Endothelial cell of umbilical vein (primary cell): ENCODE results near the gene C1orf167. TPM values are rescaled to one million over a fixed set of nuclear protein-coding genes. Genes with fewer than 3 reads are reported as not detected.

Experiments used
- BruUV-seq: library from RNA; stranded (reverse); fragments of 400-500 nt; replicated peaks from 2 replicates; lab custom pipeline; 2021; lab: Mats Ljungman, UMichigan
- CTCF ChIA-PET: fragments of 300-600, 350-600 bp; sonication (Branson Sonifier 250); formaldehyde crosslinking; loops from one replicate; lab custom pipeline; 2021; ENCODE audit warnings: antibody characterized with exemption, inconsistent platforms; lab: Charles Lee
- POLR2A ChIA-PET: fragments of 300-600, 350-600 bp; sonication (Branson Sonifier 250); formaldehyde crosslinking; loops from one replicate; lab custom pipeline; 2021; ENCODE audit warnings: antibody characterized with exemption, inconsistent platforms; lab: Charles Lee
- DNase-seq: peaks from one replicate; pipeline ENCODE4 v3.0.0-alpha.2; 2011; ENCODE audit warnings: low read depth, low spot score
- FAIRE-seq: peaks from 2 replicates; lab custom pipeline; 2011; peaks lifted over from hg19 to GRCh38; lab: Jason Lieb, UNC
- H2AFZ ChIP-seq: 2 replicates; pipeline ENCODE4 v1.6.0; 2012; ENCODE audit warnings: low read depth, low read length, control low read depth, inconsistent platforms
- H3K27ac ChIP-seq: 2 replicates; pipeline ENCODE4 v1.5.1; 2011; ENCODE audit warnings: low read depth, mild to moderate bottlenecking, control low read depth, low read length, moderate library complexity; ENCODE audit not compliant: insufficient read depth
- H3K27me3 ChIP-seq, 2 experiments: 2 replicates each; pipeline versions ENCODE4 v1.6.0 to v1.6.1; 2011; ENCODE audit warnings: low read length in 2 of 2, mixed read lengths in 1 of 2; ENCODE audit not compliant: control insufficient read depth in 2 of 2, insufficient read depth in 2 of 2
- H3K36me3 ChIP-seq, 2 experiments: 2 replicates in 1 of 2; 3 replicates in 1 of 2; pipeline ENCODE4 v1.5.1; 2011; ENCODE audit warnings: low read length in 2 of 2, mild to moderate bottlenecking in 1 of 2, moderate library complexity in 1 of 2; ENCODE audit not compliant: control insufficient read depth in 2 of 2, insufficient read depth in 2 of 2; ENCODE audit errors: extremely low read depth in 1 of 2
- H3K4me1 ChIP-seq: 3 replicates; pipeline ENCODE4 v1.5.1; 2011; ENCODE audit warnings: mild to moderate bottlenecking, low read length; ENCODE audit not compliant: control insufficient read depth, insufficient read depth; ENCODE audit errors: extremely low read depth
- H3K4me2 ChIP-seq: 2 replicates; pipeline ENCODE4 v1.6.1; 2011; ENCODE audit warnings: low read length, control low read depth, mixed read lengths; ENCODE audit not compliant: insufficient read depth
- H3K4me3 ChIP-seq, 3 experiments: fragments of 200-600 bp in 1 of 3; sonication (generic), shearing (Covaris generic) in 1 of 3; replicated peaks in 1 of 3; 2 replicates each; pipeline ENCODE4 v1.5.1; 2011 to 2016; ENCODE audit warnings: control low read depth in 3 of 3, low read length in 3 of 3, mild to moderate bottlenecking in 2 of 3, inconsistent platforms in 1 of 3, low read depth in 1 of 3, moderate library complexity in 1 of 3; ENCODE audit not compliant: insufficient read depth in 1 of 3
- H3K79me2 ChIP-seq: 2 replicates; pipeline ENCODE4 v1.6.0; 2012; ENCODE audit warnings: low read length, inconsistent platforms; ENCODE audit not compliant: control insufficient read depth, insufficient read depth
- H3K9ac ChIP-seq: replicated peaks from 2 replicates; pipeline ENCODE3; 2011; ENCODE audit warnings: low read length, control low read depth; ENCODE audit not compliant: insufficient read depth; ENCODE audit errors: extremely low read depth
- H3K9me1 ChIP-seq: replicated peaks from 3 replicates; pipeline ENCODE4 v1.6.0; 2011; ENCODE audit warnings: mild to moderate bottlenecking, low read length; ENCODE audit not compliant: control insufficient read depth, insufficient read depth; ENCODE audit errors: extremely low read depth
- H3K9me3 ChIP-seq: replicated peaks from 2 replicates; pipeline ENCODE4 v1.5.1; 2012; ENCODE audit warnings: low read length, inconsistent platforms; ENCODE audit not compliant: control insufficient read depth, insufficient read depth
- H4K20me1 ChIP-seq: replicated peaks from 2 replicates; pipeline ENCODE3; 2011; ENCODE audit warnings: mild to moderate bottlenecking, low read length; ENCODE audit not compliant: control insufficient read depth, insufficient read depth; ENCODE audit errors: extremely low read depth
- CTCF ChIP-seq, 2 donors: IDR thresholded peaks; 1 replicate in 1 of 2; 2 replicates in 1 of 2; pipeline ENCODE4 v1.5.1; 2011; ENCODE audit warnings: low read length in 2 of 2, mild to moderate bottlenecking in 2 of 2, moderate library complexity in 2 of 2, control low read depth in 1 of 2, inconsistent platforms in 1 of 2, low read depth in 1 of 2; ENCODE audit not compliant: insufficient read depth in 1 of 2; ENCODE audit errors: extremely low read depth in 1 of 2
- EZH2 ChIP-seq: IDR thresholded peaks from 2 replicates; pipeline ENCODE4 v1.6.1; 2012; ENCODE audit warnings: borderline replicate concordance, low read depth, mild to moderate bottlenecking, moderate library complexity, low read length, inconsistent platforms; ENCODE audit not compliant: severe bottlenecking
- FOS ChIP-seq: IDR thresholded peaks from 2 replicates; pipeline ENCODE4 v1.6.1; 2011; ENCODE audit warnings: mild to moderate bottlenecking, low read length, moderate library complexity, borderline replicate concordance; ENCODE audit not compliant: insufficient read depth
- GATA2 ChIP-seq: IDR thresholded peaks from 2 replicates; pipeline ENCODE4 v1.7.0; 2011; ENCODE audit warnings: low read depth, mild to moderate bottlenecking, moderate library complexity, mixed read lengths, low read length; ENCODE audit not compliant: insufficient read length, insufficient read depth
- JUN ChIP-seq: IDR thresholded peaks from 2 replicates; pipeline ENCODE4 v1.6.1; 2011; ENCODE audit warnings: borderline replicate concordance, low read depth; ENCODE audit not compliant: insufficient read length, insufficient read depth
- MYC ChIP-seq: IDR thresholded peaks from one replicate; pipeline ENCODE4 v1.6.1; 2011; ENCODE audit warnings: mild to moderate bottlenecking, low read depth, low read length
- POLR2A ChIP-seq: IDR thresholded peaks from 2 replicates; pipeline ENCODE4 v1.6.1; 2012; ENCODE audit warnings: low read depth, mild to moderate bottlenecking, control low read depth, low read length
- POLR2AphosphoS5 ChIP-seq: IDR thresholded peaks from 2 replicates; pipeline ENCODE4 v1.6.1; 2012; ENCODE audit warnings: low read depth, mild to moderate bottlenecking, control low read depth, low read length, moderate library complexity; ENCODE audit not compliant: insufficient read depth
- dilution Hi-C: fragments of 300-500 bp; cut with MboI; formaldehyde crosslinking; loops from one replicate; pipeline ENCODE4 v1.15.0; 2019; ENCODE audit warnings: low sequenced_read_pairs; ENCODE audit not compliant: extremely low pct_ligation_motif_present
- intact Hi-C: fragments of 100-400 bp; cut with micrococcal nuclease; formaldehyde crosslinking; loops from one replicate; pipeline ENCODE4 v1.10.0; 2022
- polyA plus RNA-seq, 4 experiments: library from polyadenylated mRNA; depleted of rRNA in 3 of 4; stranded (reverse) in 3 of 4; unstranded in 1 of 4; fragments of >200 nt; gene quantifications; 2 replicates each; pipeline versions ENCODE4 v1.2.1 to v1.2.3, GENCODE V29; 2011 to 2012; ENCODE audit warnings: missing spikeins in 1 of 4
- total RNA-seq: library from RNA; stranded (reverse); gene quantifications from 2 replicates; pipeline ENCODE4 v1.2.3, GENCODE V29; 2021
- TF ChIP-seq, protein P1 (sequence below): IDR thresholded peaks from 2 replicates; pipeline ENCODE4 v1.6.1; 2011; ENCODE audit not compliant: insufficient read depth, insufficient read length

Gene C1orf167
- total and polyA plus RNA-seq, 2 donors (not counting 3 experiments of a cell fraction or from before 2014, with no cell fraction given) = not detected

- intact Hi-C loops (no loop called here), dilution Hi-C loops (no loop called here)
- no peak for DNase-seq
- H3K4me2 ChIP-seq = no peak overlapping the region
- no peak overlapping the region for H3K9ac ChIP-seq
- ChIA-PET CTCF (no interaction called here), POLR2A (no interaction called here)
- H3K9me3 ChIP-seq = no peaks in the 10 kb centered on the region
- no peak for FAIRE-seq
- no peak overlapping the region for H2AFZ ChIP-seq
- BruUV-seq = no TSS peak
- no peak overlapping the region for H3K27ac ChIP-seq
- H3K4me3 ChIP-seq = no peak overlapping the region
- no peaks in the 10 kb centered on the region for H3K27me3 ChIP-seq
- no peaks in the 10 kb centered on the region for H3K79me2 ChIP-seq
- no peaks in the 10 kb centered on the region for H4K20me1 ChIP-seq
- H3K4me1 ChIP-seq = no peaks in the 10 kb centered on the region
- peaks cover 17 to 63% of the 10 kb centered on the region in 2 experiments for H3K36me3 ChIP-seq
- TF ChIP-seq FOS = no peak
- H3K9me1 ChIP-seq = no peaks in the 10 kb centered on the region
Measured at GRCh38 chr1:11833900-11834299, 71.9 kb downstream of the C1orf167 start.

DNA sequence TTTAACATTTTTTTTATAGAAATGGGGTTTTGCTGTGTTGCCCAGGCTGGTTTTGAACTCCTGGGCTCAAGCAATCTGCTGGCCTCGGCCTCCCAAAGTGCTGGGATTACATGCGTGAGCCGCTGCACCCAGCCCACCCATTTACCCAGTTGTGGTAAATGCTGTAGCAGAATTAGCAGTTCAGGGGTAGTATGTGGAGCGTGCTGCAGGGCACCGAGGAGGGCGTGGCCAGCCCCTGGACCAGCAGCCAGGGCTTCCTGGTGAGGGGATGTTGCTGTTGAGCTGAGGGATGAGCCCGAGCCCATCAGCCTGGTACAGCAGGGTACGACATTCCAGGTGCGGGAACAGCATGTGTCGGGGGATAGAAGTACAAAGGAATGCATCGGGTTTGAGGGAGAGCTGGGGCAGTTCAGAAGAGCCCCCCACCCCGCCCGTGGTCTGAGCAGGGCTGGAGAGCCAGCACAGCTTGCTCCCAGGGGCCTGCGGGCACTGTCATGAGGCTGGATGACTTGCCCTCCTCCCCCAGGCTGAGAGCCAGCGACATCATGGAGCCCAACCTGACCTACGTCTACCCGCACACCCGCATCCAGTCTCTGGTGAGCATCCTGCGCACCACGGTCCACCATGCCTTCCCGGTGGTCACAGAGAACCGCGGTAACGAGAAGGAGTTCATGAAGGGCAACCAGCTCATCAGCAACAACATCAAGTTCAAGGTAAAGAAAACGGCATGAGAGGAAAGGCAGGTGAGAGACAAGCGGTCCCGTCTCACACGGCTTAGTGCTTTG lies 73.6 kb downstream of the C1orf167 start:
- H3K9me1 ChIP-seq = no peaks in the 10 kb centered on the region
- no peaks in the 10 kb centered on the region for H3K9me3 ChIP-seq
- FAIRE-seq (no peak), DNase-seq (no peak)
- H3K4me2 ChIP-seq = no peak overlapping the region
- no peaks in the 10 kb centered on the region for H3K4me1 ChIP-seq
- BruUV-seq = no TSS peak
- intact Hi-C loops = no loop called here
- H3K27me3 ChIP-seq = no peaks in the 10 kb centered on the region
- ChIA-PET CTCF (interaction anchor here (1.3 kb wide), 1 partner anchor 138 kb away, joined by 4 read pairs; no protein-coding TSS in a partner anchor), POLR2A (interaction anchor here (2.0 kb wide), 1 partner anchor 73 kb away, joined by 6 read pairs; no protein-coding TSS in a partner anchor)
- TF ChIP-seq CTCF (IDR thresholded peaks at IDR 0.05; ENCODE audit: extremely low read depth in 1 of 2, insufficient read depth in 1 of 2, low read depth in 1 of 2, low read length in 2 of 2) (no peak), EZH2 (no peak), POLR2AphosphoS5 (no peak), FOS (no peak), MYC (no peak), JUN (no peak), POLR2A (no peak), GATA2 (no peak)
- TF ChIP-seq, protein P1, sequence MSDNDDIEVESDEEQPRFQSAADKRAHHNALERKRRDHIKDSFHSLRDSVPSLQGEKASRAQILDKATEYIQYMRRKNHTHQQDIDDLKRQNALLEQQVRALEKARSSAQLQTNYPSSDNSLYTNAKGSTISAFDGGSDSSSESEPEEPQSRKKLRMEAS = no peak
- H3K36me3 ChIP-seq = peaks cover 14 to 64% of the 10 kb centered on the region in 2 experiments
- dilution Hi-C loops = no loop called here
- H3K27ac ChIP-seq = no peak overlapping the region
- H3K4me3 ChIP-seq = no peak overlapping the region
- H4K20me1 ChIP-seq = no peaks in the 10 kb centered on the region
- no peak overlapping the region for H2AFZ ChIP-seq
- no peak overlapping the region for H3K9ac ChIP-seq
- H3K79me2 ChIP-seq = no peaks in the 10 kb centered on the region
